H9 (cell line): Measurements from ENCODE around the gene GRIN2A. TPM values are rescaled to one million over a fixed set of nuclear protein-coding genes. Genes with fewer than 3 reads are reported as not detected.

Experiments used
- DNase-seq: peaks from one replicate; pipeline ENCODE4 v3.0.0-alpha.2; 2017
- H2AFZ ChIP-seq: one replicate; pipeline ENCODE4 v1.6.1; 2013; ENCODE audit warnings: mild to moderate bottlenecking, low read length, control low read depth, moderate library complexity
- H2AK5ac ChIP-seq: 2 replicates; pipeline ENCODE4 v1.6.1; 2013; ENCODE audit warnings: low read length, control low read depth, mixed read lengths; ENCODE audit not compliant: insufficient read length
- H2BK120ac ChIP-seq: one replicate; pipeline ENCODE4 v1.6.1; 2013; ENCODE audit warnings: low read depth, mild to moderate bottlenecking, low read length, control low read depth, inconsistent platforms; ENCODE audit not compliant: poor library complexity, severe bottlenecking
- H2BK12ac ChIP-seq: 2 replicates; pipeline ENCODE4 v1.6.1; 2013; ENCODE audit warnings: low read length, control low read depth, mixed read lengths, low read depth; ENCODE audit not compliant: insufficient read length
- H2BK15ac ChIP-seq: 2 replicates; pipeline ENCODE4 v1.6.1; 2013; ENCODE audit warnings: low read depth, low read length, control low read depth
- H2BK20ac ChIP-seq: one replicate; pipeline ENCODE4 v1.6.1; 2013; ENCODE audit warnings: low read depth, mild to moderate bottlenecking, low read length, control low read depth, inconsistent platforms; ENCODE audit not compliant: poor library complexity, severe bottlenecking
- H2BK5ac ChIP-seq: 2 replicates; pipeline ENCODE4 v1.6.1; 2013; ENCODE audit warnings: low read length, control low read depth, mixed read lengths; ENCODE audit not compliant: insufficient read length
- H3K14ac ChIP-seq: 2 replicates; pipeline ENCODE4 v1.6.1; 2013; ENCODE audit warnings: low read length, control low read depth; ENCODE audit not compliant: insufficient read depth
- H3K18ac ChIP-seq: 2 replicates; pipeline ENCODE4 v1.6.1; 2013; ENCODE audit warnings: low read depth, mild to moderate bottlenecking, mixed read lengths, low read length, control low read depth; ENCODE audit not compliant: insufficient read length
- H3K23ac ChIP-seq: 2 replicates; pipeline ENCODE4 v1.6.1; 2013; ENCODE audit warnings: low read length, control low read depth, mixed read lengths, low read depth; ENCODE audit not compliant: insufficient read length
- H3K23me2 ChIP-seq: 2 replicates; pipeline ENCODE4 v1.6.1; 2013; ENCODE audit warnings: low read depth, mild to moderate bottlenecking, mixed read lengths, low read length, control low read depth; ENCODE audit not compliant: insufficient read length, poor library complexity, severe bottlenecking
- H3K27ac ChIP-seq: 2 replicates; pipeline ENCODE4 v1.5.1; 2013; ENCODE audit warnings: low read length, control low read depth, mixed read lengths, low read depth; ENCODE audit not compliant: insufficient read length
- H3K27me3 ChIP-seq: 2 replicates; pipeline ENCODE4 v1.6.1; 2013; ENCODE audit warnings: low read length, control low read depth, inconsistent platforms; ENCODE audit not compliant: insufficient read depth
- H3K4ac ChIP-seq: 2 replicates; pipeline ENCODE4 v1.6.1; 2013; ENCODE audit warnings: low read depth, mild to moderate bottlenecking, control low read depth, inconsistent platforms, low read length, moderate library complexity
- H3K4me1 ChIP-seq: 2 replicates; pipeline ENCODE4 v1.6.1; 2013; ENCODE audit warnings: low read length, control low read depth, inconsistent platforms; ENCODE audit not compliant: insufficient read depth
- H3K4me2 ChIP-seq: 2 replicates; pipeline ENCODE4 v1.6.1; 2013; ENCODE audit warnings: low read length, control low read depth, mixed read lengths; ENCODE audit not compliant: insufficient read length, insufficient read depth
- H3K56ac ChIP-seq: 2 replicates; pipeline ENCODE4 v1.6.1; 2013; ENCODE audit warnings: low read depth, mild to moderate bottlenecking, mixed read lengths, low read length, control low read depth; ENCODE audit not compliant: insufficient read length
- H3K79me1 ChIP-seq: 2 replicates; pipeline ENCODE4 v1.6.1; 2013; ENCODE audit warnings: low read depth, mild to moderate bottlenecking, moderate library complexity, low read length, control low read depth, inconsistent platforms; ENCODE audit not compliant: insufficient read depth, poor library complexity, severe bottlenecking
- H3K79me2 ChIP-seq: 2 replicates; pipeline ENCODE4 v1.6.1; 2013; ENCODE audit warnings: low read length, control low read depth, inconsistent platforms; ENCODE audit not compliant: insufficient read depth
- H3K9ac ChIP-seq: 2 replicates; pipeline ENCODE4 v1.6.1; 2013; ENCODE audit warnings: low read length, control low read depth, mixed read lengths; ENCODE audit not compliant: insufficient read length; ENCODE audit errors: extremely low read depth
- H3K9me3 ChIP-seq: one replicate; pipeline ENCODE4 v1.6.1; 2013; ENCODE audit warnings: low read depth, low read length, inconsistent platforms; ENCODE audit not compliant: control insufficient read depth
- H3T11ph ChIP-seq: one replicate; pipeline ENCODE4 v1.6.1; 2013; ENCODE audit warnings: mild to moderate bottlenecking, low read length, control low read depth, inconsistent platforms
- H4K20me1 ChIP-seq: one replicate; pipeline ENCODE4 v1.6.1; 2013; ENCODE audit not compliant: control insufficient read depth, insufficient read length, insufficient read depth
- H4K5ac ChIP-seq: 2 replicates; pipeline ENCODE4 v1.6.1; 2013; ENCODE audit warnings: low read depth, mild to moderate bottlenecking, mixed read lengths, low read length, control low read depth; ENCODE audit not compliant: insufficient read length
- H4K8ac ChIP-seq: replicated peaks from 2 replicates; pipeline ENCODE4 v1.6.1; 2013; ENCODE audit warnings: low read length, control low read depth, mixed read lengths, low read depth; ENCODE audit not compliant: insufficient read length
- H4K91ac ChIP-seq: 2 replicates; pipeline ENCODE4 v1.6.1; 2013; ENCODE audit warnings: low read depth, mild to moderate bottlenecking, moderate library complexity, mixed read lengths, low read length, control low read depth; ENCODE audit not compliant: insufficient read length
- H3K27ac Mint-ChIP-seq, 3 experiments: 2 replicates in 2 of 3; 3 replicates in 1 of 3; pipeline ENCODE4 v1.8.0; 2020 to 2021; ENCODE audit warnings: mixed read lengths in 3 of 3, mild to moderate bottlenecking in 1 of 3, moderate library complexity in 1 of 3
- H3K27me3 Mint-ChIP-seq: 2 replicates; pipeline ENCODE4 v1.8.0; 2021; ENCODE audit warnings: low read depth, mild to moderate bottlenecking, moderate library complexity, mixed read lengths
- H3K36me3 Mint-ChIP-seq, 3 experiments: 2 replicates in 2 of 3; 3 replicates in 1 of 3; pipeline ENCODE4 v1.8.0; 2020 to 2021; ENCODE audit warnings: low read depth in 3 of 3, mixed read lengths in 3 of 3; ENCODE audit not compliant: insufficient read depth in 1 of 3
- H3K4me1 Mint-ChIP-seq, 2 experiments: 2 replicates each; pipeline ENCODE4 v1.8.0; 2020; ENCODE audit warnings: mixed read lengths in 2 of 2
- H3K4me3 Mint-ChIP-seq, 2 experiments: 2 replicates in 1 of 2; 3 replicates in 1 of 2; pipeline ENCODE4 v1.8.0; 2020 to 2021; ENCODE audit warnings: mild to moderate bottlenecking in 2 of 2, mixed read lengths in 2 of 2, moderate library complexity in 1 of 2
- H3K9me3 Mint-ChIP-seq, 2 experiments: 2 replicates in 1 of 2; 3 replicates in 1 of 2; pipeline ENCODE4 v1.8.0; 2020; ENCODE audit warnings: mild to moderate bottlenecking in 2 of 2, mixed read lengths in 2 of 2, moderate library complexity in 1 of 2
- CTCF ChIP-seq: fragments of 200-600 bp; sonication (generic); conservative IDR thresholded peaks from 3 replicates; pipeline ENCODE4 v1.8.0; 2021; ENCODE audit warnings: antibody characterized with exemption, mild to moderate bottlenecking
- WGBS: extraction: QIAGEN DNeasy Blood & Tissue Kit; methylation state at CpG from one replicate; pipeline ENCODE4 v1.1.7; 2013; ENCODE audit warnings: missing lambda C conversion rate, low lambda C conversion rate, mixed read lengths; ENCODE audit not compliant: insufficient read length; ENCODE audit errors: extremely low coverage; 5-methylcytosine and 5-hydroxymethylcytosine counted together
- total RNA-seq: library from RNA; stranded (reverse); gene quantifications from 2 replicates; pipeline ENCODE4 v1.2.1, GENCODE V29; 2021

Gene GRIN2A
- total RNA-seq, 1 experiment from 2014 or later: 1.5 TPM

- H3T11ph ChIP-seq: no peak overlapping the region
- no peak overlapping the region for H3K4me2 ChIP-seq
- H3K14ac ChIP-seq: no peak overlapping the region
- no peaks in the 10 kb centered on the region for H3K23me2 ChIP-seq
- H2AK5ac ChIP-seq: no peak overlapping the region
- H2BK12ac ChIP-seq: no peak overlapping the region
- H3K4me3 Mint-ChIP-seq: no peak overlapping the region
- no peaks in the 10 kb centered on the region; the same call in 1 of the 2 replicates for H3K4me1 ChIP-seq
- no peak overlapping the region for H2BK120ac ChIP-seq
- H3K27me3 Mint-ChIP-seq: no peaks in the 10 kb centered on the region; the same call in 1 of the 2 replicates
- H2BK5ac ChIP-seq: no peak overlapping the region
- H3K23ac ChIP-seq: no peak overlapping the region
- H3K27ac Mint-ChIP-seq: no peak overlapping the region
- TF ChIP-seq CTCF: no peak
- no peaks in the 10 kb centered on the region for H3K27me3 ChIP-seq
- no peak overlapping the region for H2BK20ac ChIP-seq
- no peak overlapping the region for H2BK15ac ChIP-seq
- peaks cover 0 to 3% of the 10 kb centered on the region in 2 experiments; a peak in 2 of 4 replicates for H3K4me1 Mint-ChIP-seq
- no peak overlapping the region for H4K5ac ChIP-seq
- H3K9me3 Mint-ChIP-seq: peaks cover 2% of the 10 kb centered on the region in 2 experiments; a peak in 2 of 5 replicates
- no peak overlapping the region for H3K27ac ChIP-seq
- no peak overlapping the region for H3K56ac ChIP-seq
- no peak for DNase-seq
- H3K9me3 ChIP-seq: no peaks in the 10 kb centered on the region
- no peaks in the 10 kb centered on the region for H3K79me1 ChIP-seq
- H4K8ac ChIP-seq: no peak overlapping the region
- H3K36me3 Mint-ChIP-seq: peaks cover 0 to 2% (median 0%) of the 10 kb centered on the region in 3 experiments; a peak in 3 of 7 replicates
- H4K20me1 ChIP-seq: no peaks in the 10 kb centered on the region
- H3K9ac ChIP-seq: no peak overlapping the region
- no peak overlapping the region for H2AFZ ChIP-seq
- no peak overlapping the region for H4K91ac ChIP-seq
- H3K18ac ChIP-seq: no peak overlapping the region
- H3K4ac ChIP-seq: no peak overlapping the region
- no CpG with 5 or more reads among the region's 1 CpG for WGBS
- H3K79me2 ChIP-seq: no peaks in the 10 kb centered on the region
Observed at GRCh38 chr16:10107081-10107480, 75.1 kb downstream of the GRIN2A start.
